K562 (cell line): ENCODE measurements around the gene SETD3. TPM values are rescaled to one million over a fixed set of nuclear protein-coding genes. Genes with fewer than 3 reads are reported as not detected.

Experiments
- CTCFL ChIP-seq: IDR thresholded peaks from 2 replicates; pipeline ENCODE4 v1.6.1; 2011; ENCODE audit warnings: borderline replicate concordance, low read depth, mild to moderate bottlenecking, moderate library complexity, low read length; ENCODE audit not compliant: insufficient read depth, poor library complexity, severe bottlenecking
- MECOM ChIP-seq: fragments of 250-450 bp; sonication (Bioruptor Pico); IDR thresholded peaks from 2 replicates; pipeline ENCODE4 v1.8.0; 2022; ENCODE audit warnings: inconsistent platforms
- NKRF ChIP-seq: fragments of 450-650 bp; IDR thresholded peaks from 2 replicates; pipeline ENCODE4 v1.6.1; 2016; ENCODE audit warnings: borderline replicate concordance
- RERE ChIP-seq: sonication (generic); formaldehyde crosslinking; IDR thresholded peaks from 2 replicates; pipeline ENCODE4 v1.8.0; 2023; ENCODE audit warnings: missing genetic modification reagents, mild to moderate bottlenecking, borderline replicate concordance
- SP2 ChIP-seq: IDR thresholded peaks from 2 replicates; pipeline ENCODE4 v1.6.1; 2011; ENCODE audit warnings: mild to moderate bottlenecking, low read depth, low read length, moderate library complexity; ENCODE audit not compliant: poor library complexity, severe bottlenecking; ENCODE audit errors: extremely low read depth
- ZBTB11 ChIP-seq, 3 experiments: fragments of 200-800 bp in 1 of 3; fragments of 250-450 bp in 1 of 3; fragments of 450-650 bp in 1 of 3; sonication (Bioruptor Pico) in 1 of 3; sonication (Bioruptor generic) in 1 of 3; formaldehyde crosslinking in 1 of 3; IDR thresholded peaks; 2 replicates each; pipeline versions ENCODE4 v1.6.1 to v1.8.0; 2016 to 2022; ENCODE audit warnings: mild to moderate bottlenecking in 2 of 3, missing genetic modification characterization in 2 of 3, missing compliant biosample characterization in 1 of 3, moderate library complexity in 1 of 3
- ZNF699 ChIP-seq: fragments of 250-450 bp; sonication (Bioruptor Pico); IDR thresholded peaks from 2 replicates; pipeline ENCODE4 v1.8.0; 2021; ENCODE audit warnings: mild to moderate bottlenecking, moderate library complexity; ENCODE audit not compliant: insufficient replicate concordance
- polyA plus RNA-seq, 8 experiments: library from polyadenylated mRNA; depleted of rRNA in 4 of 8; stranded (reverse) in 5 of 8; unstranded in 3 of 8; fragments of >200 nt; fragmentation: Nextera tagmentation in 2 of 8; fragmentation: Illumina TruSeq in 1 of 8; extraction: Ambion mirVana in 2 of 8; extraction: Trizol in 1 of 8; gene quantifications; 2 replicates each; pipeline versions ENCODE4 v1.2.1 to v1.2.3, GENCODE V29; 2011 to 2014; ENCODE audit warnings: inconsistent platforms in 1 of 8, missing spikeins in 1 of 8
- total RNA-seq, 7 experiments: library from RNA; depleted of rRNA in 6 of 7; stranded (reverse); fragments of >200 nt in 6 of 7; fragmentation: Illumina TruSeq in 2 of 7; extraction: Trizol in 2 of 7; gene quantifications; 2 replicates each; pipeline versions ENCODE4 v1.2.1 to v1.2.3, GENCODE V29; 2011 to 2021; ENCODE audit warnings: low replicate concordance in 1 of 7

SETD3 gene
- total and polyA plus RNA-seq, 9 of the 15 experiments (the other 6 are each of a cell fraction or from before 2014, with no cell fraction given): 8.5 to 35.9 (median 26.5) TPM

- TF ChIP-seq RERE (CRISPR knock-in tag): no peak
- no peak for TF ChIP-seq SP2
- no peak for TF ChIP-seq NKRF
- no peak for TF ChIP-seq CTCFL
- TF ChIP-seq MECOM: no peak
- no peak for TF ChIP-seq ZBTB11 (CRISPR knock-in tag; IDR thresholded peaks at IDR 0.05)
- TF ChIP-seq ZNF699 (CRISPR knock-in tag): no peak
These were observed 83.0 kb downstream of the SETD3 start (continued) for GRCh38 chr14:99397698-99398097.
